T-helper 1 cell (primary cell): ENCODE measurements around the gene BTBD16.
A peak's percentile ranks its signal among the peaks of the same experiment; 100 is the strongest.

Experiments
- DNase-seq, 5 donors: peaks; one replicate each; pipeline ENCODE4 v3.0.0-alpha.2; 2012 to 2020

Gene BTBD16

GRCh38 chr10:122248356-122249302, 22.5 kb upstream of the BTBD16 start:
- DNase-seq = no peak

GRCh38 chr10:122249303-122249850, 21.7 kb upstream of the BTBD16 start:
- no peak for DNase-seq

GRCh38 chr10:122249991-122250750, 20.9 kb upstream of the BTBD16 start:
- DNase-seq = no peak

GRCh38 chr10:122251459-122252255, 19.4 kb upstream of the BTBD16 start:
- no peak for DNase-seq

GRCh38 chr10:122252805-122253204, 18.3 kb upstream of the BTBD16 start:
- no peak for DNase-seq

GRCh38 chr10:122253605-122254004, 17.5 kb upstream of the BTBD16 start:
- no peak for DNase-seq

GRCh38 chr10:122254831-122255230, 16.3 kb upstream of the BTBD16 start:
- no peak for DNase-seq

- DNase-seq = no peak
Measured at GRCh38 chr10:122255509-122256301, 15.4 kb upstream of the BTBD16 start.

- no peak for DNase-seq
Measured at GRCh38 chr10:122257041-122257440, 14.1 kb upstream of the BTBD16 start.

GRCh38 chr10:122258136-122259074, 12.7 kb upstream of the BTBD16 start:
- DNase-seq = no peak

GRCh38 chr10:122259075-122259466, 12.0 kb upstream of the BTBD16 start:
- no peak for DNase-seq

- no peak for DNase-seq
Measured at GRCh38 chr10:122261584-122261983, 9.5 kb upstream of the BTBD16 start.

GRCh38 chr10:122263971-122264370, 7.1 kb upstream of the BTBD16 start:
- DNase-seq = no peak

- DNase-seq = no peak
Measured at GRCh38 chr10:122264436-122264835, 6.7 kb upstream of the BTBD16 start.

GRCh38 chr10:122264931-122265330, 6.2 kb upstream of the BTBD16 start:
- no peak for DNase-seq

- DNase-seq = no peak
Measured at GRCh38 chr10:122265896-122266295, 5.2 kb upstream of the BTBD16 start.

GRCh38 chr10:122267849-122268737, 3.0 kb upstream of the BTBD16 start:
- peak in 4 of 5 donors; percentile 15 to 25 (median 22) for DNase-seq

- DNase-seq = no peak
Measured at GRCh38 chr10:122269059-122269687, 1.9 kb upstream of the BTBD16 start.

- no peak for DNase-seq
Measured at GRCh38 chr10:122273966-122274545, 3.0 kb downstream of the BTBD16 start.
